SJSA1 (cell line): ENCODE data around the gene RIPOR2. TPM values are rescaled to one million over a fixed set of nuclear protein-coding genes. Genes with fewer than 3 reads are reported as not detected.
A peak's percentile ranks its signal among the peaks of the same experiment; 100 is the strongest.
"Not testable (repeated sequence)": the region's sequence is repeated elsewhere in the genome, so short reads cannot be mapped to it uniquely, and the experiment has no call there.

ENCODE experiments used
- DNase-seq, 2 experiments: peaks; one replicate each; pipeline ENCODE4 v3.0.0-alpha.2; 2015 to 2020; ENCODE audit warnings: low spot score in 2 of 2, low read depth in 1 of 2
- H3K27ac ChIP-seq: fragments of 250-450 bp; sonication (Bioruptor Pico); 2 replicates; pipeline ENCODE4 v1.5.1; 2020; ENCODE audit warnings: mild to moderate bottlenecking, moderate library complexity
- H3K27me3 ChIP-seq: fragments of 250-450 bp; sonication (Bioruptor Pico); replicated peaks from 2 replicates; pipeline ENCODE4 v1.5.1; 2020; ENCODE audit warnings: mild to moderate bottlenecking, moderate library complexity
- H3K36me3 ChIP-seq: fragments of 250-450 bp; sonication (Bioruptor Pico); 2 replicates; pipeline ENCODE4 v1.5.1; 2020; ENCODE audit warnings: mild to moderate bottlenecking
- H3K4me1 ChIP-seq: fragments of 250-450 bp; sonication (Bioruptor Pico); replicated peaks from 2 replicates; pipeline ENCODE4 v1.6.1; 2021; ENCODE audit warnings: mild to moderate bottlenecking
- H3K4me3 ChIP-seq: fragments of 250-450 bp; sonication (Bioruptor Pico); 2 replicates; pipeline ENCODE4 v1.5.1; 2020; ENCODE audit warnings: mild to moderate bottlenecking
- H3K9me3 ChIP-seq: fragments of 250-450 bp; sonication (Bioruptor Pico); replicated peaks from 2 replicates; pipeline ENCODE4 v1.5.1; 2020; ENCODE audit warnings: mild to moderate bottlenecking
- total RNA-seq: library from RNA; depleted of rRNA; stranded (reverse); fragments of >200 nt; shearing (Covaris generic); gene quantifications from 2 replicates; pipeline ENCODE4 v1.2.3, GENCODE V29; 2014

The RIPOR2 gene
- total RNA-seq, 1 experiment from 2014 or later, result 4.5 TPM

GRCh38 chr6:24943774-24944173 is 8.0 kb upstream of the RIPOR2 start:
- Histone ChIP-seq H3K9me3 (no peaks in the 10 kb centered on the region), H3K4me1 (no peaks in the 10 kb centered on the region), H3K4me3 (no peak overlapping the region), H3K27ac (no peak overlapping the region), H3K36me3 (no peaks in the 10 kb centered on the region), H3K27me3 (no peaks in the 10 kb centered on the region)
- DNase-seq, result no peak

GRCh38 chr6:24940311-24940917 is 4.7 kb upstream of the RIPOR2 start:
- Histone ChIP-seq H3K9me3 (no peaks in the 10 kb centered on the region), H3K36me3 (no peaks in the 10 kb centered on the region), H3K4me1 (no peaks in the 10 kb centered on the region), H3K27me3 (no peaks in the 10 kb centered on the region), H3K4me3 (no peak overlapping the region), H3K27ac (no peak overlapping the region)
- DNase-seq, result no peak

- DNase-seq, result no peak
- Histone ChIP-seq H3K27ac (no peak overlapping the region), H3K4me3 (no peak overlapping the region), H3K4me1 (peaks cover 10% of the 10 kb centered on the region), H3K9me3 (no peaks in the 10 kb centered on the region), H3K36me3 (no peaks in the 10 kb centered on the region), H3K27me3 (no peaks in the 10 kb centered on the region)
Observed at GRCh38 chr6:24936641-24937317, 1.0 kb upstream of the RIPOR2 start.

GRCh38 chr6:24933868-24934401 is 1.8 kb downstream of the RIPOR2 start:
- Histone ChIP-seq H3K36me3 (no peaks in the 10 kb centered on the region), H3K4me1 (peaks cover 21% of the 10 kb centered on the region), H3K4me3 (no peak overlapping the region), H3K27me3 (no peaks in the 10 kb centered on the region), H3K27ac (no peak overlapping the region), H3K9me3 (no peaks in the 10 kb centered on the region)
- no peak for DNase-seq

- peaks cover 26% of the 10 kb centered on the region for H3K4me1 ChIP-seq
- no peaks in the 10 kb centered on the region for H3K27me3 ChIP-seq
- no peaks in the 10 kb centered on the region for H3K9me3 ChIP-seq
- no peak overlapping the region for H3K27ac ChIP-seq
- H3K4me3 ChIP-seq, result no peak overlapping the region
- no peaks in the 10 kb centered on the region for H3K36me3 ChIP-seq
- DNase-seq, result no peak
Observed at GRCh38 chr6:24933266-24933665, 2.5 kb downstream of the RIPOR2 start.

GRCh38 chr6:24932832-24933231 is 2.9 kb downstream of the RIPOR2 start:
- no peaks in the 10 kb centered on the region for H3K27me3 ChIP-seq
- peaks cover 29% of the 10 kb centered on the region for H3K4me1 ChIP-seq
- H3K36me3 ChIP-seq, result no peaks in the 10 kb centered on the region
- H3K27ac ChIP-seq, result no peak overlapping the region
- no peaks in the 10 kb centered on the region for H3K9me3 ChIP-seq
- no peak for DNase-seq
- H3K4me3 ChIP-seq, result no peak overlapping the region

- Histone ChIP-seq H3K9me3 (no peaks in the 10 kb centered on the region), H3K4me3 (no peak overlapping the region), H3K36me3 (no peaks in the 10 kb centered on the region), H3K27me3 (no peaks in the 10 kb centered on the region), H3K27ac (no peak overlapping the region), H3K4me1 (peaks cover 31% of the 10 kb centered on the region)
- peak in 1 of 2 experiments; percentile 29 for DNase-seq
Observed at GRCh38 chr6:24931718-24932691, 3.8 kb downstream of the RIPOR2 start.

GRCh38 chr6:24931296-24931695 is 4.5 kb downstream of the RIPOR2 start:
- peaks cover 33% of the 10 kb centered on the region for H3K4me1 ChIP-seq
- H3K4me3 ChIP-seq, result no peak overlapping the region
- H3K36me3 ChIP-seq, result no peaks in the 10 kb centered on the region
- no peaks in the 10 kb centered on the region for H3K27me3 ChIP-seq
- H3K27ac ChIP-seq, result no peak overlapping the region
- DNase-seq, result no peak
- no peaks in the 10 kb centered on the region for H3K9me3 ChIP-seq

GRCh38 chr6:24930431-24930871 is 5.3 kb downstream of the RIPOR2 start:
- Histone ChIP-seq H3K27ac (no peak overlapping the region), H3K9me3 (no peaks in the 10 kb centered on the region), H3K4me1 (peaks cover 38% of the 10 kb centered on the region), H3K4me3 (no peak overlapping the region), H3K36me3 (no peaks in the 10 kb centered on the region), H3K27me3 (no peaks in the 10 kb centered on the region)
- peak in 1 of 2 experiments; percentile 19 for DNase-seq

- H3K27ac ChIP-seq, result no peak overlapping the region
- H3K9me3 ChIP-seq, result no peaks in the 10 kb centered on the region
- H3K4me1 ChIP-seq, result peaks cover 38% of the 10 kb centered on the region
- DNase-seq, result no peak
- no peaks in the 10 kb centered on the region for H3K27me3 ChIP-seq
- H3K36me3 ChIP-seq, result no peaks in the 10 kb centered on the region
- H3K4me3 ChIP-seq, result no peak overlapping the region
Observed at GRCh38 chr6:24929242-24929641, 6.5 kb downstream of the RIPOR2 start.

GRCh38 chr6:24927985-24928745 is 7.6 kb downstream of the RIPOR2 start:
- H3K36me3 ChIP-seq, result no peaks in the 10 kb centered on the region
- DNase-seq, result peak in 1 of 2 experiments; percentile 25
- no peaks in the 10 kb centered on the region for H3K9me3 ChIP-seq
- no peak overlapping the region for H3K4me3 ChIP-seq
- H3K27me3 ChIP-seq, result no peaks in the 10 kb centered on the region
- peaks cover 38% of the 10 kb centered on the region for H3K4me1 ChIP-seq
- peak overlapping the region; percentile 27; the same call in 1 of the 2 replicates for H3K27ac ChIP-seq

GRCh38 chr6:24927277-24927955 is 8.3 kb downstream of the RIPOR2 start:
- Histone ChIP-seq H3K9me3 (no peaks in the 10 kb centered on the region), H3K36me3 (no peaks in the 10 kb centered on the region), H3K4me1 (peaks cover 33% of the 10 kb centered on the region), H3K27me3 (no peaks in the 10 kb centered on the region), H3K4me3 (no peak overlapping the region), H3K27ac (no peak overlapping the region)
- DNase-seq, result no peak

GRCh38 chr6:24926647-24927046 is 9.1 kb downstream of the RIPOR2 start:
- H3K36me3 ChIP-seq, H3K27me3 ChIP-seq, H3K27ac ChIP-seq, H3K9me3 ChIP-seq, DNase-seq, H3K4me3 ChIP-seq: not testable (repeated sequence)
- peaks cover 26% of the 10 kb centered on the region for H3K4me1 ChIP-seq
